GM23338 (cell line): ENCODE results near the gene PHKB.

Experiments
- EZH2 ChIP-seq: fragments of 200-600 bp; sonication (generic); IDR thresholded peaks from one replicate; pipeline ENCODE4 v1.8.0; 2017; ENCODE audit warnings: antibody characterized with exemption, mild to moderate bottlenecking, low read depth; ENCODE audit not compliant: unreplicated experiment
- JUNB ChIP-seq: IDR thresholded peaks from one replicate; pipeline ENCODE4 v1.6.1; 2016; ENCODE audit warnings: antibody characterized with exemption; ENCODE audit not compliant: unreplicated experiment
- TF ChIP-seq, protein P1 (sequence below), 2 experiments: fragments of 200-600 bp in 1 of 2; sonication (generic) in 1 of 2; conservative IDR thresholded peaks; 2 replicates each; pipeline versions ENCODE4 v1.5.1 to v1.6.1; 2016 to 2017; ENCODE audit warnings: antibody characterized with exemption in 2 of 2, low read depth in 2 of 2, mild to moderate bottlenecking in 2 of 2, moderate library complexity in 1 of 2

DNA sequence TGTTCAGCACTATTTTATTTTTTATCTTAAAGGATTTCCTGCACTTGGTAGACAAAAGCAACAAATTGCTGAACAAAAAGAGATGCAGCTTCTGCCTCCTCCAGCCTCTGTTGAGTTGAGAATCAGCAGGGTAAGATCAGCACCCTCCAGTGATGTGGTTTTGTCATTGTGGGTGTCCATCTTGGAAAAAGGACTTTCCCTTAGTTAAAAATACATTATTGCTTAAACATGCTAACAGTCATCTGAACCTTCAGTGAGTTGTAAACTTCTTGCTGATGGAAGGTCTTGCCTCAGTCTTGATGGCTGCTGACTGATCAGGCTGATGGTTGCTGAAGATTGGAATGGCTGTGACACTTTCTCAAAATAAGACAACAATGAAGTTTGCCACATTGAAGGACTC is 101.2 kb downstream of the PHKB start:
- no peak for TF ChIP-seq EZH2
- TF ChIP-seq, protein P1, sequence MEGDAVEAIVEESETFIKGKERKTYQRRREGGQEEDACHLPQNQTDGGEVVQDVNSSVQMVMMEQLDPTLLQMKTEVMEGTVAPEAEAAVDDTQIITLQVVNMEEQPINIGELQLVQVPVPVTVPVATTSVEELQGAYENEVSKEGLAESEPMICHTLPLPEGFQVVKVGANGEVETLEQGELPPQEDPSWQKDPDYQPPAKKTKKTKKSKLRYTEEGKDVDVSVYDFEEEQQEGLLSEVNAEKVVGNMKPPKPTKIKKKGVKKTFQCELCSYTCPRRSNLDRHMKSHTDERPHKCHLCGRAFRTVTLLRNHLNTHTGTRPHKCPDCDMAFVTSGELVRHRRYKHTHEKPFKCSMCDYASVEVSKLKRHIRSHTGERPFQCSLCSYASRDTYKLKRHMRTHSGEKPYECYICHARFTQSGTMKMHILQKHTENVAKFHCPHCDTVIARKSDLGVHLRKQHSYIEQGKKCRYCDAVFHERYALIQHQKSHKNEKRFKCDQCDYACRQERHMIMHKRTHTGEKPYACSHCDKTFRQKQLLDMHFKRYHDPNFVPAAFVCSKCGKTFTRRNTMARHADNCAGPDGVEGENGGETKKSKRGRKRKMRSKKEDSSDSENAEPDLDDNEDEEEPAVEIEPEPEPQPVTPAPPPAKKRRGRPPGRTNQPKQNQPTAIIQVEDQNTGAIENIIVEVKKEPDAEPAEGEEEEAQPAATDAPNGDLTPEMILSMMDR (conservative IDR thresholded peaks at IDR 0.05; ENCODE audit: low read depth in 2 of 2) = no peak
- TF ChIP-seq JUNB = no peak
